ENCODE results near the gene MLYCD.

The MLYCD gene

DNA sequence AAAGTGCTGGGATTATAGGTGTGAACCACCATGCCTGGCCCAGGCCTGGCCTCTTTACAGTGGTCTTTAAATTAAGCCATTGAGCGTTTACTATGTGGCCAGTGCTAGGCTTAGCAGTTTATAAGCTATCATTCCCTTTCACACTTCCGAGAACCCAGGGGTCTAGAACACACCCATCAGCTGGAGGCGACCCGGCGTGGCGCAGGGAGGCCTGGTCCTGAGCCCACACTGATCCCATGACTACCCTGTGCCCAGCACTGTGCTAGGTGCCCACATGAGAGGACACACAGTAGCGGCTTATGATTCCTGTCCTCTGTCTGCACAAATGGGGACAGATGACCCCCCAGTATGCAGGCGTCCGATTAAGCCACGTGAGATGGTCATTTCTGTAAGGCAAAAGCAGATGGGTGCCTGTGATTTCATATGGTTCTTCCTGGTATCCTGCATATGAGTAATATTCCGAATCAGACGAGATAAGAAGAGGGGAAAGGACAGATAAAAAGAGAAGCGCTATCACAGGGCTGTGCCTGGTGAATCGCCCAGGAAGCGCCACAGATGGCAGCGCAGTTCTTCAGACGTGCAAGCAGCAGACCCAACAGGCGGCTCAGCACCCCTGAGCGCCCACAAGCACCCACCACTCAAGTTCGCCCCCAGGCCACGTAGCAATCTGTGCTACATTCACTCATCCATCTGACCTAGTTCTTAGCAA, 59.4 kb downstream of the MLYCD start:
- no peak for DNase-seq

- DNase-seq, result no peak
These were observed 60.1 kb downstream of the MLYCD start for GRCh38 chr16:83958846-83959565.

DNA sequence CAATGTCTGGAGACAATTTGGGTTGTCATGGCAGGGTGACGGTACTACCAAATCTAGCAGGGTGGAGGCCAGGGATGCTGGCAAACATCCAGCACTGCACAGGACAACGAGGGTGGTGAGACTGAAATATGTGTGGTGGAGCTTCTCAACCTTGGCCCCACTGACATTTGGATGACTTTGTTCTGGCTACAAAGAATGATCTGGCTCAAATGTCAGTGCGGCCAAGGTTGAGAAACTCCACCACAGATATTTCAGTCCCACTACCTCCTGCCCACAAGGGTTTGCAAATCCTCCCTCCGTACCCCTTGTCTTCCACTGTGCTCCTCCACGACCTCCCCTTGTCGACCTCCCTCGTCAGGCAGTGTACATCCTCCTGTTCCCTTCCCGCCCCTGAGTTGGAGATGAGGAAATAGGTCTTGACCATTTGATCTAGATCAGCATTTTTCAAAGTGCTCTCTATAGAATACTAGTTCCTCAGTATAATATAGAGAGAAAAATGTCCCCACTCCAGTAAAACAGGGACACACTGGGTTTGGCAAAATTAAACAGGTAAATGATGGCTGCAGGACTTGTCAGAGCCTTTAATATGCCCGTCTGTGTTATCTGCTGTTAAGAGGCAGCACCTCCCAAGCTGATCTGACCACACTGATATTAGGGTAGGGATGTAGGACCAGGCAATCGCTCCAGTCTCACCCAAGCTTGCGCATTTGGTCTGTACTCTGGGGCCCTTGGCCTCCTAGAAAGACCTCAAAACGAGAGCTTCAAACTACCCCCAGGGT, 60.9 kb downstream of the MLYCD start:
- DNase-seq, result no peak

DNA sequence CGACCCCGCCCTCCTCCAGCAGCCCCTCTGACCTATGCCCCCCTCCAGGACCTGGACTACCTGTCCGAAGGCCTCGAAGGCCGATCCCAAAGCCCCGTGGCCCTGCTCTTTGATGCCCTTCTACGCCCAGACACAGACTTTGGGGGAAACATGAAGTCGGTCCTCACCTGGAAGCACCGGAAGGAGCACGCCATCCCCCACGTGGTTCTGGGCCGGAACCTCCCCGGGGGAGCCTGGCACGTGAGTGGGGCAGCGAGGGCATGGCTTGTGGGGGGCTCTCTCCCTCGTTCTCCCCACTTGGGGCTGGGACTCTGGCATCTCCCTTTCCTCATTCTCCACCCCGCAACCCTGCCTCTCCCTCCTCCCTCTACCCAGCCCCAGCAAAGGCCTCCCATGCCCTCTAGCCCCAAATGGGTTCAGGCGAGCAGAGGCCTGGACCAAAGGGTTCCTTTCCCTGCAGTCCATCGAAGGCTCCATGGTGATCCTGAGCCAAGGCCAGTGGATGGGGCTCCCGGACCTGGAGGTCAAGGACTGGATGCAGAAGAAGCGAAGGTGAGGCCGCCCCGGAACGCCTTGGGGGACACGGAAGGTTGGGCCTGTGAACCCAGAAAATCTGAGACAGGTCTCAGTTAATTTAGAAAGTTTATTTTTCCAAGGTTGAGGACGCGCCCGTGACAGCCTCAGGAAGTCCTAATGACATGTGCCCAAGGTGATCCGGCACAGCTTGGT, 61.8 kb downstream of the MLYCD start:
- no peak for DNase-seq

DNA sequence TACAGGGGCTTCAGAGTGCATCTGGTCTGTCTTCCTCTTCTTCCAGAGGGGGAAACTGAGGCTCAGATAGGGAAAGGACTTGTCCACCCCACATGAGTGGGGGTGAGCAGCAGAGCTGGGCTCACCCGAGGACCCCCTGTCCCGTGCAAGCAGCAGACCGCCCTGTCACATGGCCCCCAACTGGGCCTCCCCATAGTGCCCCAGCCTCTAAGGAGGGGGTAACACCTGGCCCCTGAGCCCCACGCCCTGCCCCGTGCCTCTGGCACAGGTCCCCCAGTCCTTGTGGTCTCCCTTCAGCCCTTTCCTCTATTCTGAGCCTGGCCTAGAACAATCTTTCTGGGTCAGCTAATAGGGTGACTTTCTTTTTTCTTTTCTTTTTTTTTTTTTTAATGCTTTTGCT, 62.7 kb downstream of the MLYCD start:
- no peak for DNase-seq

GRCh38 chr16:83963277-83964119, 64.6 kb downstream of the MLYCD start:
- DNase-seq, result no peak

- DNase-seq, result no peak
These were observed 65.9 kb downstream of the MLYCD start for GRCh38 chr16:83964684-83965443.

GRCh38 chr16:83965444-83966152, 66.7 kb downstream of the MLYCD start:
- DNase-seq, result no peak

GRCh38 chr16:83966153-83966696, 67.3 kb downstream of the MLYCD start:
- no peak for DNase-seq

DNA sequence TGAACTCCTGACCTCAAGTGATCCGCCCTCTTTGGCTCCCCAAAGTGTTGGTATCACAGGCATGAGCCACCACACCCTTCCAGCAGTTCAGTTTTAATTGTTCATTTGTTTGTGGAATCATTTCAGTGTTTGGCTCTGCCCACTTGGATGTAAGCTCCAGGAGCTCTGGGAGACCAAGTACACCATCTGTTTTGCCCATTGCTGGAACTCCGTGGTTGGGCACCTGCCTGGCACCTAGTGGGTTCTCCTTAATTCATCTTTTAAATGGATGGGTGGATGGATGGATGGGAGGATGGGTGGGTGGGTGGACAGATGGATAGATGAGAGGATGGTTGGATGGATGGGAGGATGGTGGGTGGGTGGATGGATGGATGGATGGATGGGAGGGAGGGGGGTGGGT, 68.2 kb downstream of the MLYCD start:
- no peak for DNase-seq

GRCh38 chr16:83967838-83968305, 69.0 kb downstream of the MLYCD start, which contains the start of gene NECAB2:
Gene NECAB2, plus strand, starts transcription at chr16:83968244. Its CDS starts 405 bp downstream, at chr16:83968649.
- DNase-seq, result no peak

DNA sequence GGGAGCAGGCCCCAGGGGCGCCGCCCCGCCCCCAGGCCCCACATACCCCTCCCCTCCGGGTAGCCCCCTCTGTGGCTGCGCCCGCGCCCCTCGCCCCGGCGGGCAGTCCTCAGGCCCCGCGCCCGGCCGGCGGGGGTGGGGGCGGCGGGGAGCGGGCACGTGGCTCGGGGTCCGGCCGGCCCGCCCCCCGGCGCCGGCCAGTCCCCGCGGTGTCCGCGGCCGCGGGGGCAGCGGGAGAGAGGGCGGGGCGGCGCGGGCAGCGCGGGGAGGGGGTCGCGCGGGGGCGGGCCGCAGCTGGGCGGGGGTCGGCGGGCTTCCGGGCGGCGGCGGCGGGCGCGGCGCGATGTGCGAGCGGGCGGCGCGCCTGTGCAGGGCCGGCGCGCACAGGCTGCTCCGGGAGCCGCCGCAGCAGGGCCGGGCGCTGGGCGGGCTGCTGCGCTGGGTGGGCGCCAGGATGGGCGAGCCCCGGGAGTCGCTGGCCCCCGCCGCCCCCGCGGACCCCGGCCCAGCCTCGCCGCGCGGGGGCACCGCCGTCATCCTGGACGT, 69.5 kb downstream of the MLYCD start:
- DNase-seq, result no peak

GRCh38 chr16:83968891-83969649, 70.2 kb downstream of the MLYCD start:
- no peak for DNase-seq

GRCh38 chr16:83969771-83970429, 71.0 kb downstream of the MLYCD start:
- no peak for DNase-seq

GRCh38 chr16:83970430-83970815, 71.5 kb downstream of the MLYCD start:
- DNase-seq, result no peak

DNA sequence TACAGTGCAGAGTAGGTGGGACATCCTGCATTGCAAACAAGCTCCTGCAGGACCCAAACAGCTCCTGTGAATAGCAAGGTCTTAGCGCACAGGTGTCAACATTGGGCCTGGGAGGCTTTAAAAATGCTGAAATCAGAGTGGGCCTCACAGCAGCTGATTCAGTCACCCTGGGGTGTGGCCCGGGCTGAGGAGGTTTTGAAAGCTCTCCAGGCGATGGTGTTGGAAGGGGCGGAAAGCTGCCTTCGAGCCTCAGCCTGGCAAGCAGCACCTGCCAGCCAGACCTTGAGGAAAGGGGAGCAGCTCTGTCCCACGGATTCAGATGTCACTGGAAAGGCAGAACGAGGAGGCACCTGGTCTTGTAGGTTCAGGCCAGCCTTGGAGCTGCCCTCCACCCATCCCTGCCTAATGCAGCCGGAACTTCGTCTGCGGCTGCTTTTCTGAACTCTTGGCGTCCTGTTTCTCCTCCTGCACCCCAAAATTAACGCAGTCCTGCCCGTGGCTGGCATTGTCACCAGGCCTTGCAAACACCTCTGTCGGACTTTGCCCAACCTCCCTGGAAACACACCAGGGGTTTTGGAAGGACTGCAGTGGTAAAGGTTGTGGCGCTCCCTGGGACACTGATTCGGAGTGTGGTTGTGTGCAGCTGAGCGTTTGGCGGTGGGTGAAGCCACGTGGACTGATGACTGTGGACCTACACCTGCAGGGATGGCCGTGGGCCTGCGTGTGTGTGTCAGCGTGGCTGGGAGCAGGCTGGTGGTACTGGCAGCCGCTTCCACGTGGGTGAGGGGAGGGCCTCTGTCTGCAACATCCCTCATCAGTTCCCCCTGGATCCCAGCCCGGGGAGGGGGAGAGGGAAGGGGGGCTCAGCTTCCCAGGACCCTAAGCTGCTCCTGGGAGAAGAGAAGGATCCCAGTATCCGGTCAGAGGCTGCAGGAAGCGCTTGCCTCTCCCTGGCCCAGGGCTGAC, 72.5 kb downstream of the MLYCD start:
- DNase-seq, result no peak
